ENCODE measurements around the gene SCFD2.
"Not testable (repeated sequence)": the region's sequence is repeated elsewhere in the genome, so short reads cannot be mapped to it uniquely, and the experiment has no call there.

GRCh38 chr4:53292209-53292608 lies 73.7 kb downstream of the SCFD2 start:
- TF ChIP-seq CTCF (IDR thresholded peaks at IDR 0.05; ENCODE audit: poor library complexity, severe bottlenecking); REST (IDR thresholded peaks at IDR 0.05; ENCODE audit: borderline replicate concordance); EP300 (conservative IDR thresholded peaks at IDR 0.05; ENCODE audit: poor library complexity, severe bottlenecking); EZH2 (IDR thresholded peaks at IDR 0.05; ENCODE audit: borderline replicate concordance, insufficient read depth, low read length, poor library complexity, severe bottlenecking); RAD21 (conservative IDR thresholded peaks at IDR 0.05): not testable (repeated sequence)
